ENCODE data around the gene GHDC. TPM values are rescaled to one million over a fixed set of nuclear protein-coding genes. Genes with fewer than 3 reads are reported as not detected.

Gene GHDC
- total RNA-seq, 1 experiment from 2014 or later: 7.5 TPM

DNA sequence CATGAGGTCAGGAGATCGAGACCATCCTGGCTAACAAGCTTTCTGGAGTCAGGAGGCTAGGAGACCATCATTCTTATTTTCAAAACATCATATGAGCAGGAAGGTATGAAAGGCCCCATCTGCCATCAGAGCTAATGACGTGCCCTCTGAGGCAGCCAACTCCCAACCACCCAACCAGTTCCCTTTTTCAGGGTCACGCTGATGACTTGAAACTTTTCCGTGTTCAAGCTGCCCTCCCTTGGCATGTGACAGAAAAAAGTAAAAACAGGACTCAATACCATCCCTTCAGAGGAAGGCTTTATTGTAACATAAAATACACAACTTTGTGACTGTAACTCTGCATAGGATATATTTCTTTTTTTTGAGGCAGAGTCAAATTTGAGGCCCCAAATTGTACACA lies 4.6 kb upstream of the GHDC start:
- DNase-seq (ENCODE audit: low spot score): no peak
- no peaks in the 10 kb centered on the region for H3K27me3 Mint-ChIP-seq (ENCODE audit: low read depth)
- no peak for ATAC-seq
- no peaks in the 10 kb centered on the region; the same call in 1 of the 2 replicates for H3K36me3 Mint-ChIP-seq
- H3K4me3 Mint-ChIP-seq: no peak overlapping the region
- CTCF ChIA-PET: interaction anchor here (0.6 to 2.7 kb wide), 5 partner anchors 23 to 329 kb away, joined by 3 to 13 read pairs (median 4); no protein-coding TSS in a partner anchor
- POLR2A ChIA-PET: interaction anchor here (0.5 to 1.3 kb wide), 2 partner anchors 40 to 171 kb away, joined by 3 to 8 read pairs; no protein-coding TSS in a partner anchor
- H3K4me1 Mint-ChIP-seq: peaks cover 9% of the 10 kb centered on the region
- H3K9me3 Mint-ChIP-seq: no peaks in the 10 kb centered on the region
- peak overlapping the region; percentile 70; the same call in 1 of the 2 replicates for H3K27ac Mint-ChIP-seq
- no peak for TF ChIP-seq NFE2L1 (CRISPR knock-in tag; IDR thresholded peaks at IDR 0.05)
- TF ChIP-seq ATF1 (CRISPR knock-in tag; IDR thresholded peaks at IDR 0.05): no peak
- TF ChIP-seq MXD4 (CRISPR knock-in tag; IDR thresholded peaks at IDR 0.05; ENCODE audit: borderline replicate concordance): no peak
- TF ChIP-seq TEAD1 (CRISPR knock-in tag; IDR thresholded peaks at IDR 0.05): no peak
- TF ChIP-seq, protein P1, sequence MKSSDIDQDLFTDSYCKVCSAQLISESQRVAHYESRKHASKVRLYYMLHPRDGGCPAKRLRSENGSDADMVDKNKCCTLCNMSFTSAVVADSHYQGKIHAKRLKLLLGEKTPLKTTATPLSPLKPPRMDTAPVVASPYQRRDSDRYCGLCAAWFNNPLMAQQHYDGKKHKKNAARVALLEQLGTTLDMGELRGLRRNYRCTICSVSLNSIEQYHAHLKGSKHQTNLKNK (CRISPR knock-in tag; IDR thresholded peaks at IDR 0.05): no peak
- TF ChIP-seq, protein P2, sequence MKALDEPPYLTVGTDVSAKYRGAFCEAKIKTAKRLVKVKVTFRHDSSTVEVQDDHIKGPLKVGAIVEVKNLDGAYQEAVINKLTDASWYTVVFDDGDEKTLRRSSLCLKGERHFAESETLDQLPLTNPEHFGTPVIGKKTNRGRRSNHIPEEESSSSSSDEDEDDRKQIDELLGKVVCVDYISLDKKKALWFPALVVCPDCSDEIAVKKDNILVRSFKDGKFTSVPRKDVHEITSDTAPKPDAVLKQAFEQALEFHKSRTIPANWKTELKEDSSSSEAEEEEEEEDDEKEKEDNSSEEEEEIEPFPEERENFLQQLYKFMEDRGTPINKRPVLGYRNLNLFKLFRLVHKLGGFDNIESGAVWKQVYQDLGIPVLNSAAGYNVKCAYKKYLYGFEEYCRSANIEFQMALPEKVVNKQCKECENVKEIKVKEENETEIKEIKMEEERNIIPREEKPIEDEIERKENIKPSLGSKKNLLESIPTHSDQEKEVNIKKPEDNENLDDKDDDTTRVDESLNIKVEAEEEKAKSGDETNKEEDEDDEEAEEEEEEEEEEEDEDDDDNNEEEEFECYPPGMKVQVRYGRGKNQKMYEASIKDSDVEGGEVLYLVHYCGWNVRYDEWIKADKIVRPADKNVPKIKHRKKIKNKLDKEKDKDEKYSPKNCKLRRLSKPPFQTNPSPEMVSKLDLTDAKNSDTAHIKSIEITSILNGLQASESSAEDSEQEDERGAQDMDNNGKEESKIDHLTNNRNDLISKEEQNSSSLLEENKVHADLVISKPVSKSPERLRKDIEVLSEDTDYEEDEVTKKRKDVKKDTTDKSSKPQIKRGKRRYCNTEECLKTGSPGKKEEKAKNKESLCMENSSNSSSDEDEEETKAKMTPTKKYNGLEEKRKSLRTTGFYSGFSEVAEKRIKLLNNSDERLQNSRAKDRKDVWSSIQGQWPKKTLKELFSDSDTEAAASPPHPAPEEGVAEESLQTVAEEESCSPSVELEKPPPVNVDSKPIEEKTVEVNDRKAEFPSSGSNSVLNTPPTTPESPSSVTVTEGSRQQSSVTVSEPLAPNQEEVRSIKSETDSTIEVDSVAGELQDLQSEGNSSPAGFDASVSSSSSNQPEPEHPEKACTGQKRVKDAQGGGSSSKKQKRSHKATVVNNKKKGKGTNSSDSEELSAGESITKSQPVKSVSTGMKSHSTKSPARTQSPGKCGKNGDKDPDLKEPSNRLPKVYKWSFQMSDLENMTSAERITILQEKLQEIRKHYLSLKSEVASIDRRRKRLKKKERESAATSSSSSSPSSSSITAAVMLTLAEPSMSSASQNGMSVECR (CRISPR knock-in tag; IDR thresholded peaks at IDR 0.05; ENCODE audit: borderline replicate concordance): no peak

DNA sequence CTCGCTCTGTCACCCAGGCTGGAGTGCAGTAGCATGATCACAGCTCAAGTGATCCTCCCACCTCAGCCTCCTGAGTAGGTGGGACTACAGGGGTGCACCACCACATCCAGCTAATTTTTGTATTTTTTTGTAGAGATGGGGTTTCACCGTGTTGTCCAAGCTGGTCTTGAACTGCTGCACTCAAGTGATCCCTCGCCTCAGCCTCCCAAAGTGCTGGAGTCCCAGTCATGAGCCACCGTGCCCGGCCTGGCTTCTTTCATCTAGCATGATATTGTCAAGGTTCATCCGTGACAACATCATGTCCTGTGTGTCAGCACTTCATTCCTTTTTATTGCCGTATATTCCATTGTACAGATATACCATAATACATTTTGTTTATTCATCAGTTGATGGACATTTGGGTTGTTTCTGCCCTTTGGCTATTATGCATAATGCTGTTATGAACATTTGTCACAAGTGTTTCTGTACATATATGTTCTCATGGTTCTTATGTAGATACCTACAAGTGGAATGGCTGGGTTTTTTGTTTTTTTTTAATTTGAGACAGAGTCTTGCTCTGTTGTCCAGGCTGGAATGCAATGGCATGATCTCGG lies 3.4 kb upstream of the GHDC start:
- ATAC-seq: no peak
- Mint-ChIP-seq H3K9me3 (no peaks in the 10 kb centered on the region), H3K4me1 (peaks cover 16% of the 10 kb centered on the region), H3K36me3 (no peaks in the 10 kb centered on the region; the same call in 1 of the 2 replicates), H3K27me3 (ENCODE audit: low read depth) (no peaks in the 10 kb centered on the region), H3K27ac (peak overlapping the region; percentile 64; the same call in 1 of the 2 replicates), H3K4me3 (no peak overlapping the region)
- DNase-seq (ENCODE audit: low spot score): no peak
- POLR2A ChIA-PET: interaction anchor here (1.3 kb wide), 1 partner anchor 169 kb away, joined by 3 read pairs; no protein-coding TSS in a partner anchor
- TF ChIP-seq NFE2L1 (CRISPR knock-in tag; IDR thresholded peaks at IDR 0.05) (no peak), MXD4 (CRISPR knock-in tag; IDR thresholded peaks at IDR 0.05; ENCODE audit: borderline replicate concordance) (no peak), JAZF1 (CRISPR knock-in tag; IDR thresholded peaks at IDR 0.05) (no peak), TEAD1 (CRISPR knock-in tag; IDR thresholded peaks at IDR 0.05) (no peak), ZNF121 (CRISPR knock-in tag; IDR thresholded peaks at IDR 0.05) (no peak), ZNF138 (CRISPR knock-in tag; conservative IDR thresholded peaks at IDR 0.05) (no peak)
- TF ChIP-seq, protein P3, sequence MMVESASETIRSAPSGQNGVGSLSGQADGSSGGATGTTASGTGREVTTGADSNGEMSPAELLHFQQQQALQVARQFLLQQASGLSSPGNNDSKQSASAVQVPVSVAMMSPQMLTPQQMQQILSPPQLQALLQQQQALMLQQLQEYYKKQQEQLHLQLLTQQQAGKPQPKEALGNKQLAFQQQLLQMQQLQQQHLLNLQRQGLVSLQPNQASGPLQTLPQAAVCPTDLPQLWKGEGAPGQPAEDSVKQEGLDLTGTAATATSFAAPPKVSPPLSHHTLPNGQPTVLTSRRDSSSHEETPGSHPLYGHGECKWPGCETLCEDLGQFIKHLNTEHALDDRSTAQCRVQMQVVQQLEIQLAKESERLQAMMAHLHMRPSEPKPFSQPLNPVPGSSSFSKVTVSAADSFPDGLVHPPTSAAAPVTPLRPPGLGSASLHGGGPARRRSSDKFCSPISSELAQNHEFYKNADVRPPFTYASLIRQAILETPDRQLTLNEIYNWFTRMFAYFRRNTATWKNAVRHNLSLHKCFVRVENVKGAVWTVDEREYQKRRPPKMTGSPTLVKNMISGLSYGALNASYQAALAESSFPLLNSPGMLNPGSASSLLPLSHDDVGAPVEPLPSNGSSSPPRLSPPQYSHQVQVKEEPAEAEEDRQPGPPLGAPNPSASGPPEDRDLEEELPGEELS (CRISPR knock-in tag; IDR thresholded peaks at IDR 0.05): no peak
- TF ChIP-seq, protein P4, sequence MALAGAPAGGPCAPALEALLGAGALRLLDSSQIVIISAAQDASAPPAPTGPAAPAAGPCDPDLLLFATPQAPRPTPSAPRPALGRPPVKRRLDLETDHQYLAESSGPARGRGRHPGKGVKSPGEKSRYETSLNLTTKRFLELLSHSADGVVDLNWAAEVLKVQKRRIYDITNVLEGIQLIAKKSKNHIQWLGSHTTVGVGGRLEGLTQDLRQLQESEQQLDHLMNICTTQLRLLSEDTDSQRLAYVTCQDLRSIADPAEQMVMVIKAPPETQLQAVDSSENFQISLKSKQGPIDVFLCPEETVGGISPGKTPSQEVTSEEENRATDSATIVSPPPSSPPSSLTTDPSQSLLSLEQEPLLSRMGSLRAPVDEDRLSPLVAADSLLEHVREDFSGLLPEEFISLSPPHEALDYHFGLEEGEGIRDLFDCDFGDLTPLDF (CRISPR knock-in tag; IDR thresholded peaks at IDR 0.05): no peak
- TF ChIP-seq, protein P5, sequence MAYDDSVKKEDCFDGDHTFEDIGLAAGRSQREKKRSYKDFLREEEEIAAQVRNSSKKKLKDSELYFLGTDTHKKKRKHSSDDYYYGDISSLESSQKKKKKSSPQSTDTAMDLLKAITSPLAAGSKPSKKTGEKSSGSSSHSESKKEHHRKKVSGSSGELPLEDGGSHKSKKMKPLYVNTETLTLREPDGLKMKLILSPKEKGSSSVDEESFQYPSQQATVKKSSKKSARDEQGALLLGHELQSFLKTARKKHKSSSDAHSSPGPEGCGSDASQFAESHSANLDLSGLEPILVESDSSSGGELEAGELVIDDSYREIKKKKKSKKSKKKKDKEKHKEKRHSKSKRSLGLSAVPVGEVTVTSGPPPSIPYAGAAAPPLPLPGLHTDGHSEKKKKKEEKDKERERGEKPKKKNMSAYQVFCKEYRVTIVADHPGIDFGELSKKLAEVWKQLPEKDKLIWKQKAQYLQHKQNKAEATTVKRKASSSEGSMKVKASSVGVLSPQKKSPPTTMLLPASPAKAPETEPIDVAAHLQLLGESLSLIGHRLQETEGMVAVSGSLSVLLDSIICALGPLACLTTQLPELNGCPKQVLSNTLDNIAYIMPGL (CRISPR knock-in tag; IDR thresholded peaks at IDR 0.05): no peak
- CTCF ChIA-PET: interaction anchor here (1.0 to 2.7 kb wide), 3 partner anchors 24 to 330 kb away, joined by 3 to 13 read pairs (median 4); no protein-coding TSS in a partner anchor

All from WTC11 (cell line).